BJ (cell line): ENCODE measurements around the gene TRMT10A. TPM values are rescaled to one million over a fixed set of nuclear protein-coding genes. Genes with fewer than 3 reads are reported as not detected.

Source experiments
- CTCF ChIA-PET: fragments of 350-600 bp; formaldehyde crosslinking; extraction: SDS; loops from one replicate; lab custom pipeline; 2021; ENCODE audit warnings: antibody characterized with exemption, inconsistent platforms; lab: Yijun Ruan, JAX
- POLR2A ChIA-PET: fragments of 300-600 bp; sonication (Branson Sonifier 250); formaldehyde crosslinking; extraction: SDS; loops from one replicate; lab custom pipeline; 2021; ENCODE audit warnings: antibody characterized with exemption; lab: Charles Lee
- DNase-seq: peaks from one replicate; pipeline ENCODE4 v3.0.0-alpha.2; 2011; ENCODE audit warnings: low read depth
- H3K27me3 ChIP-seq: 2 replicates; pipeline ENCODE4 v1.6.0; 2011; ENCODE audit warnings: low read length; ENCODE audit not compliant: control insufficient read depth, insufficient read depth
- H3K36me3 ChIP-seq: 2 replicates; pipeline ENCODE4 v1.5.1; 2011; ENCODE audit warnings: low read length; ENCODE audit not compliant: control insufficient read depth, insufficient read depth
- H3K4me3 ChIP-seq: 2 replicates; pipeline ENCODE4 v1.5.1; 2011; ENCODE audit warnings: low read depth, mild to moderate bottlenecking, control low read depth, low read length
- polyA plus RNA-seq: library from polyadenylated mRNA; depleted of rRNA; stranded (reverse); fragments of >200 nt; gene quantifications from 2 replicates; pipeline ENCODE4 v1.2.3, GENCODE V29; 2011
- TF ChIP-seq, protein P1 (sequence below): IDR thresholded peaks from 2 replicates; pipeline ENCODE4 v1.5.1; 2011; ENCODE audit warnings: low read depth, mild to moderate bottlenecking, control low read depth, inconsistent platforms, low read length, moderate library complexity; ENCODE audit not compliant: insufficient read depth

The TRMT10A gene
- polyA plus RNA-seq, 1 experiment = 1.7 TPM

DNA sequence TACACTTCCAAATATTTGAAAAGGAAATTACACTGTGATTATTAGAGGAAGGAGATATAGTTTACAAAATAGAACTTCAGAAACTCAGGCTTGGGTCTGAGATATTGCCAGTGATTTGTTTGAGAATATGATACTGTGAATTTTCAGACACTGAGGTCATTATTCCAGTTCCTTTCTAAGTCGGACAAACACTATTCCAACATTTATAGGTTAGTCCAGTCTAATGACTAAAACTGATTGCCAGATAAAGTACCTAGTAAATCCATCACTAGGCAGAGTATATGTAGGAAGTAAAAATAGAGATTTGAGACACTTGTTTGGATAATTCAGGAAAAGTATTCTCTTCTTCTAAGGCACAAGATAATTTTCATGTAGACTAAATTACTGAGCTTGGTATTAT lies 24.0 kb upstream of the TRMT10A start:
- POLR2A ChIA-PET = no interaction called here
- H3K27me3 ChIP-seq = no peaks in the 10 kb centered on the region
- no peaks in the 10 kb centered on the region for H3K36me3 ChIP-seq
- TF ChIP-seq, protein P1, sequence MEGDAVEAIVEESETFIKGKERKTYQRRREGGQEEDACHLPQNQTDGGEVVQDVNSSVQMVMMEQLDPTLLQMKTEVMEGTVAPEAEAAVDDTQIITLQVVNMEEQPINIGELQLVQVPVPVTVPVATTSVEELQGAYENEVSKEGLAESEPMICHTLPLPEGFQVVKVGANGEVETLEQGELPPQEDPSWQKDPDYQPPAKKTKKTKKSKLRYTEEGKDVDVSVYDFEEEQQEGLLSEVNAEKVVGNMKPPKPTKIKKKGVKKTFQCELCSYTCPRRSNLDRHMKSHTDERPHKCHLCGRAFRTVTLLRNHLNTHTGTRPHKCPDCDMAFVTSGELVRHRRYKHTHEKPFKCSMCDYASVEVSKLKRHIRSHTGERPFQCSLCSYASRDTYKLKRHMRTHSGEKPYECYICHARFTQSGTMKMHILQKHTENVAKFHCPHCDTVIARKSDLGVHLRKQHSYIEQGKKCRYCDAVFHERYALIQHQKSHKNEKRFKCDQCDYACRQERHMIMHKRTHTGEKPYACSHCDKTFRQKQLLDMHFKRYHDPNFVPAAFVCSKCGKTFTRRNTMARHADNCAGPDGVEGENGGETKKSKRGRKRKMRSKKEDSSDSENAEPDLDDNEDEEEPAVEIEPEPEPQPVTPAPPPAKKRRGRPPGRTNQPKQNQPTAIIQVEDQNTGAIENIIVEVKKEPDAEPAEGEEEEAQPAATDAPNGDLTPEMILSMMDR = no peak
- peak; percentile 6 for DNase-seq
- CTCF ChIA-PET = no interaction called here
- H3K4me3 ChIP-seq = no peak overlapping the region

DNA sequence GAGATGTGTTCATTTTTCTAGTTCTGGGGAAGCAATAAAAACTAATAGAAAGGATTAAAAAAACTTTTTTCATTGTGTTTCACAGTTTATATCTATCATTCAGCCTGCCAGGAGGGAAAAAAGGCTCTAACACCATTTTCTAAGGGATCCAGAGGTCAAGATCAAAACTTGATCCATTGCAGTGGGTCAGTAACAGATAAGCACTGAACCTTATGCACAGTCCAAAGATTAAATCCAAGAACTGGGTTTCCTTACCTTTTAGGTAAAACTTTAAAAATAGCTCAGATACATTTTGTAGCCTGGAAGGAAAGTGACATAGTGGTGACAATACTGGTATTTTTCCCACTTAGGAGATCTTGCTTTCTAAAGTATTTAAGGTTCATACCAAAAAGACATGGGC lies 23.5 kb upstream of the TRMT10A start:
- H3K36me3 ChIP-seq = no peaks in the 10 kb centered on the region
- no peak for DNase-seq
- POLR2A ChIA-PET = no interaction called here
- no peak overlapping the region for H3K4me3 ChIP-seq
- TF ChIP-seq, protein P1 = no peak
- no peaks in the 10 kb centered on the region for H3K27me3 ChIP-seq
- CTCF ChIA-PET = no interaction called here

DNA sequence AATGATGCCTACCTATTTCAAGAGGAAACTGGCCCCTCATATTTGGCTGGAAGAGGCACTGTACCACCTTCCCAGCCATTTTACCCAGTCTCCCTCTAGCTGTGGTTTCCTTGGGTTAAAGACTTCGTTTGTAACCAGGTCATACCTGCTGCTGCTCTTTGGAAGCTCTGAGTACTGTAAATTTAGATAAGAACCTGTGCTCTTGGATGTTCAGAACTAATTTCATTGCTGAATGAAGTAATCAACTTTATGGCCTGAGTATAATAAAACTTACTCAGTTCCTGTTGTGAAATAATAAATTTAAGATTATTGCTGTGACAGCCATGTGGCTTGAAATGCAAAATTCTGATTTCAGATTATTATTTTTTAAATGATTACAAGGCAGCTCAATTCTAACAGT lies 23.0 kb upstream of the TRMT10A start:
- ChIA-PET POLR2A (no interaction called here), CTCF (no interaction called here)
- TF ChIP-seq, protein P1 = no peak
- Histone ChIP-seq H3K27me3 (no peaks in the 10 kb centered on the region), H3K36me3 (no peaks in the 10 kb centered on the region), H3K4me3 (no peak overlapping the region)
- DNase-seq = no peak

DNA sequence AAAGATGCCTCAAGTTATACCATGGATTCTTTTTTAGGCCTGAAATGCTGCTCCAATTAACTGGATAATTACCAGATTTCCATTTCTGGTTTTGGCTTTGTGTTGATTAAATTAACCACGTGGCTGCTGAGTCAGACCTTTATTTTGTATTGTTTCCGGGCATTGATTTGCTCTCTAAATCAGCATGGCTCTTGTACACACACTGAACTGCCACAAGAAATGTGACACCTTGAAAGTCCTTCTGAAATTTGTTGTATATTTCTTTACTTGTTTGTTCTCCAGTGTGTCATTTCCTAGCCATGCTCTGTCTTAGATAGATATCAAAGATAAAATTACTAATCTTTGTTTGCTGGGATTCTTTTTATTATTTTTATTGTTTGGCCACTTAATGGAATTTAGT lies 22.5 kb upstream of the TRMT10A start:
- H3K4me3 ChIP-seq = no peak overlapping the region
- no peaks in the 10 kb centered on the region for H3K36me3 ChIP-seq
- POLR2A ChIA-PET = no interaction called here
- TF ChIP-seq, protein P1 = no peak
- no peaks in the 10 kb centered on the region for H3K27me3 ChIP-seq
- no peak for DNase-seq
- CTCF ChIA-PET = no interaction called here

DNA sequence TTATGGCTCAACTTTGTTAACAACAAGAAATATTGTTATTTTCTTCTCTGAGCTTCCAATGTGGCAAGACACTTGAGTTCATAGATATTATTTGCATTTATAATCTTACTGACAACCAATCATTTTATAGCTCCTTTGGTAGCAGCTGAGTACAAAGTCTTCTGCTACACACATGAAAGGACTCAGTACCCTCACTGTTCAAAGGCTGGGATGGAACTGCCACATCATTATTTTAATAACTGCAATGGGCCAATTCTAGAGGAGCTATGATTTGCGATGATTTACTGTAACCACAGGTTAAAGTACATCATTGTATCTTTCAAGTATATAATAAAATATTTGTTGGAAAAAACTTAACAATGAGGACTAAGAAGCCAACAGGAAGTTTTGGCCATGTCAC lies 21.7 kb upstream of the TRMT10A start:
- TF ChIP-seq, protein P1 = no peak
- no peak for DNase-seq
- H3K36me3 ChIP-seq = no peaks in the 10 kb centered on the region
- POLR2A ChIA-PET = no interaction called here
- H3K27me3 ChIP-seq = no peaks in the 10 kb centered on the region
- CTCF ChIA-PET = no interaction called here
- H3K4me3 ChIP-seq = no peak overlapping the region
